K562 (cell line): ENCODE measurements around the gene P2RX1. TPM values are rescaled to one million over a fixed set of nuclear protein-coding genes. Genes with fewer than 3 reads are reported as not detected.

Experiments
- ATAC-seq: fragments of 200-7000 bp; cut with Tn5 transposase; 3 replicates; pipeline ENCODE4 v1.9.1; 2020; ENCODE audit warnings: moderate library complexity
- BruUV-seq: library from RNA; stranded (reverse); fragments of 400-500 nt; replicated peaks from 2 replicates; lab custom pipeline; 2021; lab: Mats Ljungman, UMichigan
- CTCF ChIA-PET: fragments of 300-600 bp; formaldehyde crosslinking; extraction: SDS; loops from one replicate; lab custom pipeline; 2021; ENCODE audit warnings: low intra/inter-chr PET ratio; lab: Yijun Ruan, JAX
- POLR2A ChIA-PET: fragments of 300-600, 350-650 bp; sonication (Branson Sonifier 250); formaldehyde crosslinking; extraction: SDS; loops from one replicate; lab custom pipeline; 2021; ENCODE audit warnings: antibody characterized with exemption, inconsistent platforms; lab: Yijun Ruan, JAX
- DNase-seq, 4 experiments: peaks; one replicate each; pipeline versions ENCODE4 v3.0.0 to v3.0.0-alpha.2; 2011 to 2018; ENCODE audit warnings: low spot score in 3 of 4, mixed read lengths in 3 of 4; ENCODE audit errors: extremely low read depth in 1 of 4
- FAIRE-seq: peaks from 2 replicates; lab custom pipeline; 2011; peaks lifted over from hg19 to GRCh38; lab: Jason Lieb, UNC
- H2AFZ ChIP-seq: 2 replicates; pipeline ENCODE4 v1.6.0; 2011; ENCODE audit warnings: low read depth, low read length, control low read depth, inconsistent platforms
- H3K27ac ChIP-seq: fragments of 200-600 bp; 3 replicates; pipeline ENCODE4 v1.8.0; 2011; ENCODE audit warnings: low read depth, mild to moderate bottlenecking, control low read depth, inconsistent platforms, low read length, moderate library complexity, mixed read lengths; ENCODE audit errors: extremely low read depth
- H3K27me3 ChIP-seq, 2 experiments: fragments of 300-600 bp in 1 of 2; 2 replicates in 1 of 2; 3 replicates in 1 of 2; pipeline versions ENCODE4 v1.6.0 to v1.8.0; 2011; ENCODE audit warnings: inconsistent platforms in 2 of 2, low read length in 2 of 2, mild to moderate bottlenecking in 1 of 2, mixed read lengths in 1 of 2, moderate library complexity in 1 of 2; ENCODE audit not compliant: control insufficient read depth in 2 of 2, insufficient read depth in 2 of 2
- H3K36me3 ChIP-seq: fragments of 300-600 bp; 3 replicates; pipeline ENCODE4 v1.8.0; 2011; ENCODE audit warnings: mild to moderate bottlenecking, low read length, inconsistent platforms; ENCODE audit not compliant: control insufficient read depth, insufficient read depth
- H3K4me1 ChIP-seq, 2 experiments: fragments of 200-600 bp in 1 of 2; replicated peaks in 1 of 2; 2 replicates in 1 of 2; 3 replicates in 1 of 2; pipeline versions ENCODE4 v1.5.1 to v1.8.0; 2011; ENCODE audit warnings: inconsistent platforms in 2 of 2, low read length in 2 of 2, mild to moderate bottlenecking in 1 of 2, mixed read lengths in 1 of 2, moderate library complexity in 1 of 2; ENCODE audit not compliant: control insufficient read depth in 2 of 2, insufficient read depth in 2 of 2
- H3K4me2 ChIP-seq: 2 replicates; pipeline ENCODE4 v1.6.1; 2011; ENCODE audit warnings: low read length, control low read depth, inconsistent platforms, mixed read lengths; ENCODE audit not compliant: insufficient read depth
- H3K4me3 ChIP-seq: fragments of 200-600 bp; sonication (generic), shearing (Covaris generic); 2 replicates; pipeline ENCODE4 v1.5.1; 2016; ENCODE audit warnings: control low read depth, inconsistent platforms
- H3K79me2 ChIP-seq: fragments of 200-600 bp; 3 replicates; pipeline ENCODE4 v1.8.0; 2011; ENCODE audit warnings: low read length, inconsistent platforms; ENCODE audit not compliant: control insufficient read depth, insufficient read depth
- H3K9ac ChIP-seq, 2 experiments: 2 replicates each; pipeline versions ENCODE4 v1.6.0 to v1.6.1; 2011; ENCODE audit warnings: low read depth in 2 of 2, low read length in 2 of 2, control low read depth in 1 of 2, inconsistent platforms in 1 of 2, mild to moderate bottlenecking in 1 of 2, mixed read lengths in 1 of 2; ENCODE audit not compliant: insufficient read depth in 1 of 2
- H3K9me1 ChIP-seq: one replicate; pipeline ENCODE4 v1.6.0; 2011; ENCODE audit warnings: inconsistent platforms, mild to moderate bottlenecking, low read length, moderate library complexity; ENCODE audit not compliant: control insufficient read depth, insufficient read depth
- H3K9me3 ChIP-seq: replicated peaks from 2 replicates; pipeline ENCODE4 v1.5.1; 2011; ENCODE audit warnings: low read depth, low read length, inconsistent platforms; ENCODE audit not compliant: control insufficient read depth, insufficient read depth
- H4K20me1 ChIP-seq: replicated peaks from 2 replicates; pipeline ENCODE4 v1.6.1; 2011; ENCODE audit warnings: low read length, inconsistent platforms, mixed read lengths; ENCODE audit not compliant: control insufficient read depth, insufficient read depth
- ARID1B ChIP-seq: fragments of 450-650 bp; IDR thresholded peaks from 2 replicates; pipeline ENCODE4 v1.6.1; 2016; ENCODE audit warnings: antibody characterized with exemption, mild to moderate bottlenecking, inconsistent platforms
- BHLHE40 ChIP-seq: IDR thresholded peaks from 2 replicates; pipeline ENCODE4 v1.6.1; 2011; ENCODE audit warnings: low read length, improper control_type of control experiment
- ELF1 ChIP-seq: fragments of 200-800 bp; sonication (Bioruptor generic); IDR thresholded peaks from 2 replicates; pipeline ENCODE4 v1.6.1; 2016; ENCODE audit warnings: missing genetic modification characterization, missing compliant biosample characterization
- FOXO4 ChIP-seq: fragments of 450-650 bp; formaldehyde crosslinking; IDR thresholded peaks from 2 replicates; pipeline ENCODE4 v1.4.0; 2020; ENCODE audit warnings: mild to moderate bottlenecking, moderate library complexity
- LARP7 ChIP-seq: fragments of 450-650 bp; IDR thresholded peaks from 2 replicates; pipeline ENCODE4 v1.6.1; 2016
- MAFK ChIP-seq: IDR thresholded peaks from 2 replicates; pipeline ENCODE4 v1.6.1; 2011; ENCODE audit warnings: low read length, improper control_type of control experiment
- MTA3 ChIP-seq: fragments of 450-650 bp; formaldehyde crosslinking; IDR thresholded peaks from 2 replicates; pipeline ENCODE4 v1.6.1; 2017; ENCODE audit warnings: mild to moderate bottlenecking, borderline replicate concordance
- POLR2G ChIP-seq: fragments of 200-400 bp; formaldehyde crosslinking; IDR thresholded peaks from 2 replicates; pipeline ENCODE4 v1.6.1; 2017; ENCODE audit warnings: low read depth, mild to moderate bottlenecking, antibody characterized with exemption, low read length, moderate library complexity
- STAT6 ChIP-seq: sonication (generic); formaldehyde crosslinking; IDR thresholded peaks from 2 replicates; pipeline ENCODE4 v1.8.1; 2023; ENCODE audit warnings: mild to moderate bottlenecking, missing genetic modification reagents
- ZKSCAN3 ChIP-seq: fragments of 250-450 bp; sonication (Bioruptor Pico); IDR thresholded peaks from 2 replicates; pipeline ENCODE4 v1.4.0; 2020
- ZNF133 ChIP-seq: fragments of 250-450 bp; sonication (Bioruptor Pico); IDR thresholded peaks from 2 replicates; pipeline ENCODE4 v1.4.0; 2020; ENCODE audit warnings: mild to moderate bottlenecking
- ZNF707 ChIP-seq: fragments of 250-450 bp; sonication (Bioruptor Pico); conservative IDR thresholded peaks from 2 replicates; pipeline ENCODE4 v1.8.0; 2022; ENCODE audit warnings: inconsistent platforms, mild to moderate bottlenecking, moderate library complexity
- WGBS: fragments of 100-300 bp; shearing (Covaris generic); methylation state at CpG from one replicate; pipeline ENCODE4 v1.1.6; 2016; ENCODE audit warnings: low coverage, mixed read lengths; ENCODE audit not compliant: insufficient coverage; ENCODE audit errors: missing lambda C conversion rate; 5-methylcytosine and 5-hydroxymethylcytosine counted together
- in situ Hi-C: fragments of 300-500 bp; cut with MboI; formaldehyde crosslinking; loops from 4 replicates; pipeline ENCODE4 v1.15.0; 2018; ENCODE audit warnings: inconsistent platforms, mixed read lengths
- intact Hi-C: fragments of 100-400 bp; cut with micrococcal nuclease; formaldehyde crosslinking; loops from 2 replicates; pipeline ENCODE4 v1.14.2; 2022
- polyA plus RNA-seq, 8 experiments: library from polyadenylated mRNA; depleted of rRNA in 4 of 8; stranded (reverse) in 5 of 8; unstranded in 3 of 8; fragments of >200 nt; fragmentation: Nextera tagmentation in 2 of 8; fragmentation: Illumina TruSeq in 1 of 8; extraction: Ambion mirVana in 2 of 8; extraction: Trizol in 1 of 8; gene quantifications; 2 replicates each; pipeline versions ENCODE4 v1.2.1 to v1.2.3, GENCODE V29; 2011 to 2014; ENCODE audit warnings: inconsistent platforms in 1 of 8, missing spikeins in 1 of 8
- total RNA-seq, 7 experiments: library from RNA; depleted of rRNA in 6 of 7; stranded (reverse); fragments of >200 nt in 6 of 7; fragmentation: Illumina TruSeq in 2 of 7; extraction: Trizol in 2 of 7; gene quantifications; 2 replicates each; pipeline versions ENCODE4 v1.2.1 to v1.2.3, GENCODE V29; 2011 to 2021; ENCODE audit warnings: low replicate concordance in 1 of 7
- TF ChIP-seq, protein P1 (sequence below): sonication (generic); formaldehyde crosslinking; IDR thresholded peaks from 2 replicates; pipeline ENCODE4 v1.9.0; 2022; ENCODE audit warnings: mild to moderate bottlenecking, missing genetic modification reagents
- TF ChIP-seq, protein P2 (sequence below): sonication (generic); formaldehyde crosslinking; IDR thresholded peaks from 2 replicates; pipeline ENCODE4 v1.8.0; 2022; ENCODE audit warnings: mild to moderate bottlenecking, missing genetic modification reagents

Gene P2RX1
- total and polyA plus RNA-seq, 9 of the 15 experiments (the other 6 are each of a cell fraction or from before 2014, with no cell fraction given) = 0.27 to 20.3 (median 10.3) TPM

GRCh38 chr17:3913531-3914311 lies 2.5 kb downstream of the P2RX1 start:
- Histone ChIP-seq H3K27me3 (no peaks in the 10 kb centered on the region), H4K20me1 (0 out of 2 replicates have a peak, but pooled peaks cover 9% of the 10 kb centered on the region), H3K9ac (peak overlapping the region; percentile 74 to 83; a peak in 3 of 4 replicates), H3K9me3 (no peaks in the 10 kb centered on the region), H3K27ac (peak overlapping the region; percentile 81; the same call in 2 of the 3 replicates), H3K4me1 (peaks cover 32 to 46% of the 10 kb centered on the region in 2 experiments), H3K36me3 (peaks cover 7% of the 10 kb centered on the region; the same call in 1 of the 3 replicates), H3K4me3 (peak overlapping the region; percentile 55), H3K9me1 (peaks cover 6% of the 10 kb centered on the region), H2AFZ (peak overlapping the region; percentile 63; the same call in 1 of the 2 replicates), H3K79me2 (peaks cover 42% of the 10 kb centered on the region), H3K4me2 (peak overlapping the region; percentile 81)
- CTCF ChIA-PET = interaction anchor here (1.0 to 2.3 kb wide), 3 partner anchors 49 to 162 kb away, joined by 3 to 19 read pairs (median 7); no protein-coding TSS in a partner anchor
- peak; percentile 65 to 80 (median 71) for DNase-seq
- peak; percentile 79 for ATAC-seq
- POLR2A ChIA-PET = interaction anchor here (0.6 to 1.4 kb wide), 4 partner anchors 11 to 70 kb away, joined by 3 to 9 read pairs (median 4); partner anchors contain the start of gene CAMKK1
- intact Hi-C loops = loop anchor here (2.0 to 5.0 kb wide), 3 partner anchors 49 to 164 kb away; no protein-coding TSS in a partner anchor
- in situ Hi-C loops = loop anchor here (10.0 kb wide), 1 partner anchor 91 kb away; no protein-coding TSS in a partner anchor
- peak; percentile 65 for FAIRE-seq
- no TSS peak for BruUV-seq
- 19% methylated on average over 14 of the region's 17 CpGs for WGBS
- TF ChIP-seq ELF1 (no peak), FOXO4 (CRISPR knock-in tag) (no peak), BHLHE40 (peak; percentile 41; the same call in 1 of the 2 replicates), POLR2G (no peak), MTA3 (no peak), ZNF133 (CRISPR knock-in tag) (no peak), LARP7 (no peak), MAFK (no peak), ZKSCAN3 (CRISPR knock-in tag) (no peak), ZNF707 (CRISPR knock-in tag) (no peak), ARID1B (no peak), STAT6 (CRISPR knock-in tag) (no peak)
- TF ChIP-seq, protein P1, sequence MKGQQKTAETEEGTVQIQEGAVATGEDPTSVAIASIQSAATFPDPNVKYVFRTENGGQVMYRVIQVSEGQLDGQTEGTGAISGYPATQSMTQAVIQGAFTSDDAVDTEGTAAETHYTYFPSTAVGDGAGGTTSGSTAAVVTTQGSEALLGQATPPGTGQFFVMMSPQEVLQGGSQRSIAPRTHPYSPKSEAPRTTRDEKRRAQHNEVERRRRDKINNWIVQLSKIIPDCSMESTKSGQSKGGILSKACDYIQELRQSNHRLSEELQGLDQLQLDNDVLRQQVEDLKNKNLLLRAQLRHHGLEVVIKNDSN (CRISPR knock-in tag) = no peak
- TF ChIP-seq, protein P2, sequence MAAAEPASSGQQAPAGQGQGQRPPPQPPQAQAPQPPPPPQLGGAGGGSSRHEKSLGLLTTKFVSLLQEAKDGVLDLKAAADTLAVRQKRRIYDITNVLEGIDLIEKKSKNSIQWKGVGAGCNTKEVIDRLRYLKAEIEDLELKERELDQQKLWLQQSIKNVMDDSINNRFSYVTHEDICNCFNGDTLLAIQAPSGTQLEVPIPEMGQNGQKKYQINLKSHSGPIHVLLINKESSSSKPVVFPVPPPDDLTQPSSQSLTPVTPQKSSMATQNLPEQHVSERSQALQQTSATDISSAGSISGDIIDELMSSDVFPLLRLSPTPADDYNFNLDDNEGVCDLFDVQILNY (CRISPR knock-in tag) = no peak
